CD1c-positive myeloid dendritic cell (primary cell): ENCODE data around the gene METTL13.

Source experiments
- DNase-seq: peaks from one replicate; pipeline ENCODE4 v3.0.0-alpha.2; 2016; ENCODE audit errors: extremely low spot score

METTL13 gene, protein sequence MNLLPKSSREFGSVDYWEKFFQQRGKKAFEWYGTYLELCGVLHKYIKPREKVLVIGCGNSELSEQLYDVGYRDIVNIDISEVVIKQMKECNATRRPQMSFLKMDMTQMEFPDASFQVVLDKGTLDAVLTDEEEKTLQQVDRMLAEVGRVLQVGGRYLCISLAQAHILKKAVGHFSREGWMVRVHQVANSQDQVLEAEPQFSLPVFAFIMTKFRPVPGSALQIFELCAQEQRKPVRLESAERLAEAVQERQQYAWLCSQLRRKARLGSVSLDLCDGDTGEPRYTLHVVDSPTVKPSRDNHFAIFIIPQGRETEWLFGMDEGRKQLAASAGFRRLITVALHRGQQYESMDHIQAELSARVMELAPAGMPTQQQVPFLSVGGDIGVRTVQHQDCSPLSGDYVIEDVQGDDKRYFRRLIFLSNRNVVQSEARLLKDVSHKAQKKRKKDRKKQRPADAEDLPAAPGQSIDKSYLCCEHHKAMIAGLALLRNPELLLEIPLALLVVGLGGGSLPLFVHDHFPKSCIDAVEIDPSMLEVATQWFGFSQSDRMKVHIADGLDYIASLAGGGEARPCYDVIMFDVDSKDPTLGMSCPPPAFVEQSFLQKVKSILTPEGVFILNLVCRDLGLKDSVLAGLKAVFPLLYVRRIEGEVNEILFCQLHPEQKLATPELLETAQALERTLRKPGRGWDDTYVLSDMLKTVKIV

GRCh38 chr1:171781176-171781875 lies at the start of gene METTL13:
TSS of gene METTL13 (plus strand) at chr1:171781660. CDS start at chr1:171781968, 308 bp downstream.
- peak; percentile 99 for DNase-seq

DNA sequence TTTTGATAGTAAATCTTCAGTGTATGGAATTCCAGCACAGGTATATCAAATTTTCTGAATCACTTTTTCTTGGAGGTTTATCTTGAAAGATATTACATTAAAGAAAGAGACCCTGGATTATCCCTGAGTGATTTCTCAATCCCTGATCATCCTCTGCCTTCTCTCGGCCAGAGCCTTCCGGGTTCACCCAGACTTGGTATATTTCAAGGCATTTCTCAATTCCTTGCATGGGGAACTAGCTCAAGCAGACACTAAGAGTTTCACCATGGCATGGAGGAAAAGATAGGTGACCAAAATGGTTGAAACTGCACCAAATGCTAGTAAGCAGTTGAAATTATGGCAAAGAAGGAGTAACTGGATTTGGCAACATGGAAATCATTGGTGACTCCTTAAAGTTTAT lies 45.3 kb upstream of the METTL13 start:
- peak; percentile 17 for DNase-seq

- no peak for DNase-seq
These were observed 42.5 kb upstream of the METTL13 start for GRCh38 chr1:171738911-171739310.

DNA sequence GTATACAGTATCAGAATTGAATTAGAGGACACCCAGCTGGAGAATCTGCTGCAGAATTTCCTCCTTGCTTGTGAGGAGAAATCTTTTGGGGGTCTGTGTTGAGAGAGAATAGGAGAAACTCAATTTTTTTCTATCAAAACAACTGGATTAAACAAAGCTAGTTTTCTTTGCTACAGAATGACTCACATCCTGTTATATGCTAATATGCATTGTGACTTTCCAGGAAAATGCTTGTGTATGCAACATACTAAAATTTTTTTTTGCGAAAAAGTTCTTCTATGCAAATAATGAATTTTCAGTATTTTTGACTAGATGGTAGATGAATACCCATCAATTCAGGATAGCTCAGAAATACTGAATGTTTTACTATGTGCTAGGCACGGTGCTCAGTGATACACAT lies 41.8 kb upstream of the METTL13 start:
- DNase-seq: peak; percentile 18

DNA sequence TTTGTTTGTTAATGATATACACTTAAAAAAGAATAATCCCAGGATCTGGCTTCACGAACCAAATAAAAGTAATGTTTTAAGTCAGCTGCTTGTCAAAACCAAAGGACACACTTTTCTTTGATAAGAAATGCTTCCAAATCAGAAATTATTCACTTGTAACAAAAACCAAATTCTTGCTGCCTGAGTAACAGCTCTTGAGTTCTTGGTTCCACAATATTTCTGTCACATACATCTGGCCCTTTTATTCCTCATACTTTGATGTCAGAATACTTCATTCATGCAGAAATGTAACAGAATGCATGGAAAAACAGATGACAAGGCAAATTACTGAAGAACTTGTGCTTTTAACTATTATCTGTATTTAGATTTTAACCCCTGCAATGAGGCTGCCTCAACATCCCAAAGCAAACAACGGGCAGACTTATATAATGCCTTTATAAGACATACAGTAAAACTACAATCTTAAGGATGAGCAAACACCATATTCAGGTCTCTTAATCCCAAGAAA lies 41.0 kb upstream of the METTL13 start:
- DNase-seq: no peak

DNA sequence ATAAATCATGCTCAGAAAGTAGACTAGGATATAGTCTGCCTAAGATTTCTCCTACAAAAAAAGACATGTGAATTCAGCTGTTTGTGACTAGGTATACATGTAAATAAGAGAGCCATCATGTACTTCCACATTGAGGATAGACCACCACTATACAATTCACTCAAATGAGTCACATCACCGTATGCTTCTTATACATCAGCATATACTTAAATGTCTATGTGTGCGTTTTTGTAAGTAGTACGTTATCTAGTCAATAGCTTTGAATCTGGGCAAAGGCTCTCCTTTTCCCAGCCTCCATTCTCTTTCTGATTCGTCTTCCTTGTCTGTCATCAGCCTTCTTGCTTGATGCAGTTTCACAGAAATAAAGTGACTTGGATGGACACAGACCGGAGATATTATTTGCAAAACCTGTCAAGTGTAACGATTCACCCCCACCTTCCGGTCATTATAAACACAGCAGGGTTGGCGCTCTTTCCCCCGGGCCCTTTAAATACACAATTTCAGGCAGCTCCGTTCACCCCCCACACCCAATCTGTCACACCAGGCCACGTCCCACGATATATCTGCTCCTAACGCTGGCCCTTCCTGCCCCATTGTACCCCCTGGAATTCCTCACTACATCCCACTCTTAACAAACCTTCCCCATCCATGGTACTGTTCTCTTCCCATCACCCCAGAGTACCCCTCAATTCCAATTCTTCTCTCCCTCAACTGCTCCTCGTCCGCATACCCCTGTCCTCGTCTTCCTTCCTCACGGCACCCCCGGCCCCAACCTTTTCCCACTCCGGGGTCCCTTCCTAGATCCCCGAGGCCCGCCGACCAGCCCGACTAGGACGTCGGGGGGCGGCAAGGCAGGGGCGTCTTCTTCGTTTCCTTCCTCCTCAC lies 40.2 kb upstream of the METTL13 start:
- peak; percentile 28 for DNase-seq

DNA sequence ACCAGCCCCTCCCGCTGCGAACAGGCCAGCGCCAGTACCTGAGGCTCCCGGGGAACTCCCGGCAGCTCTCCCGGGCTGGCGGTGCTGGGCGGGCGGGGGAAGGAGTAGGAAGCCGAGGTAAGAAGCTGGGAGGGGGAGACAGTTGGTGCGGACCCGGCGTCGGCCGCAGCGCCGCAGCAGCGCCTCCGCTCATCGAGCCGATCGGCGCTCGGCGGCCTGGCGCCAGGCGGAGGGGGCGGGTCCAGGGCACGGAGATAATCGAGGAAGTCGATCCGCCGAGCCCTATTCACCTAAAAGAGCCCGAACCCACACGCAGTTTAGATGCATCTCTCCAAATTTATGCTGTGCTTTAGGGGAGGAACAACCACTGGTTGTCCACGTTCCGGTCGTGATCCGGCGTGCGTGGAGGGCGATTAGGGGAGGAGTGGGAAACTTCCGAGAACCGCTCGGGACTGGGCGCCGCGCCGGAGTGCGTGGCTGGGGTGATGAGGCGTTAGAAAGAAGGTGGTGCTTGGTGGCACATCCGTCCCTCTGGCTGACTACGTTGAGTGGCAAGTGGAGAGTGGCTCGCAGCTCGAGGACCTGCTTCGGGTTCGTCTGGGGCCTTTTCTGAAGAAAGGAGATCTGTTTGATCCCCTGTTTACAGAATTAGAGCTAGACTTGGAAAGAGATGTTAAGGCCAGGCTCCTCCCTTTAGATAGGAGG lies 39.4 kb upstream of the METTL13 start, which contains the start of gene VAMP4:
Gene VAMP4 (minus strand): TSS at position 194 of the 705 bp plus-strand sequence. CDS start 3,651 bp downstream, outside the sequence.
- peak; percentile 88 for DNase-seq

GRCh38 chr1:171742577-171742922 lies 38.9 kb upstream of the METTL13 start:
- peak; percentile 26 for DNase-seq

DNA sequence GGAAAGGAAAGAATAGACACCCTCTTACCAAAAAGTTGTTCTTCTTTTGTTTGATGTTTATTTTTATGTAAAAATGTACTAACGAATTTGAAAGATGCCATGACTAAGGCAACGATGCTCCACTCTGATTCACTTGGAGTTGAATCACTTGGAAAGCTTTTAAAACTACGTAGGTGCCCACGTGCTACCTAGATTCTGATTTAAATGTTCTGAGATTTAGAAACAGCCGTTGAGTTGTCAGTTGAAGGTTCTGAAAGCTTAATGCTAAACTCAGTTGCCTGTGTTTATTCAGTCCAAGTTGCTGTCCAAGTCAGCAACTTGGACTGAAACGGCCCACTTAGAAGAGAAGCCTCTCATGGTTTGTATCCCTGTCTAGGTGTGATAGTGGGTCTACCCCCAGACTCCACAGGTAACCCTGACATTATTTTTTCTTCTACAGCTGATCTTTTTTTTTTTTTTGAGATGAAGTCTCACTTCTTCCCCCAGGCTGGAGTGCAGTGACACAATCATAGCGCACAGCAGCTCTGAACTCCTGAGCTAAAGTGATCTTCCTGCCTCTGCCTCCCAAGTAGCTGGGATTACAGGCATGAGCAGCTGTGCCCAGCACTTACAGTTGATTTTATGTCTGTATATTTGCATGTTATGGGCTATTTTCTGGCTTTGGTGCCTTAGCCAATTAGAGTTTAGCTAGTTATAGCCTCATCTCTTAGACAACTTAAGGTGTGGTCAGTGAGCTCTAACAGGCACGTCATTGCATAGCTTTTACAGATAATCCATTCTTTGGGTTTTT lies 38.2 kb upstream of the METTL13 start:
- DNase-seq: peak; percentile 16

GRCh38 chr1:171744986-171745385 lies 36.5 kb upstream of the METTL13 start:
- peak; percentile 45 for DNase-seq

DNA sequence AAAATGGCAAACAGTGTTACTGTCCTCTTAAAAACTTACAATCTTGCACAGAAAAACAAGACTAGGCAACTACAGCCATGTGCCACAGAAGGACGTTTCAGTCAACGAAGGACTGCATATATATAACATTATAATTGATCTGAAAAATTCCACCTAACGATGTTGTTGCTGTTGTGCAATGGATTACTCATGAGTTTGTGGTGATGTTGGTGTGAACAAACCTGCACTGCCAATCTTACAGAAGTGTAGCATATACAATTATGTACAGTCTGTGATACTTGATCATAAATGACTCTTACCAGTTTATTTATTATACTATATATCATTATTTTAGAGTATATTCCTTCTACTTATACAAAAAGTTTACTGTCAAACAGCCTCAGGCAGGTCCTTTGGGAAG lies 32.8 kb upstream of the METTL13 start:
- no peak for DNase-seq

- DNase-seq: no peak
These were observed 30.2 kb upstream of the METTL13 start for GRCh38 chr1:171751221-171751620.

GRCh38 chr1:171753182-171753581 lies 28.3 kb upstream of the METTL13 start:
- DNase-seq: no peak

DNA sequence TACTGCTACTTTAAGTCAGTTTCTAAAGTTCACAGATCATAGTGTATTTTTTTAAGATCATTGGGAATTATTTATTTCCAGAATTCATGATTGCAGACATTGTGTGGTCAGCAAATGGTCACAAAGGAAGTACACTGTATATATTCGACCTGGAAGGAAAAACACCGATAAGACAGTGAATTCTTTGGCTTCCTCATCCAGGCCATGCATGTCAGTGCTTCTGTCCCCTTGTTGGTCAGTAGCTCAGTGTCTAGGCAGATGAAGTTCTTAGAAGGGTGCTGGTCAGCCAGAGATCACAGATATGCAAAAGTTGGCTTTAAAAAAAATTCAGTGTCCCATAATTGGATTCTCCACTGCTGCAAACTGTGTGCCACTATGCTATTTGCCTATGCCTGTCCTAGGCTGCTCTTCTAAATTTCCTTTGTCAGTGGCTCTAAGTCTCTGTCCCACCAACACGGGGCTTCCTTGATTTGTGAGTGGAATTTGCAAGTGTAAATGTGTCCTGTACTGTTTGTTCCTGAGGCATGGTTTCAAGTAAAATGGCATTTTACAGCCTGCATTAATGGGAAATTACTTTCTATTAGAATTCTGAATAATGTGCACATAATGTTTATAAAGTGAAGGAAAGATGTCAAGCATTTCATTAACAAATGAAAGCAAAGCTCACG lies 27.6 kb upstream of the METTL13 start:
- no peak for DNase-seq

- no peak for DNase-seq
These were observed 27.1 kb upstream of the METTL13 start for GRCh38 chr1:171754353-171754705.

DNA sequence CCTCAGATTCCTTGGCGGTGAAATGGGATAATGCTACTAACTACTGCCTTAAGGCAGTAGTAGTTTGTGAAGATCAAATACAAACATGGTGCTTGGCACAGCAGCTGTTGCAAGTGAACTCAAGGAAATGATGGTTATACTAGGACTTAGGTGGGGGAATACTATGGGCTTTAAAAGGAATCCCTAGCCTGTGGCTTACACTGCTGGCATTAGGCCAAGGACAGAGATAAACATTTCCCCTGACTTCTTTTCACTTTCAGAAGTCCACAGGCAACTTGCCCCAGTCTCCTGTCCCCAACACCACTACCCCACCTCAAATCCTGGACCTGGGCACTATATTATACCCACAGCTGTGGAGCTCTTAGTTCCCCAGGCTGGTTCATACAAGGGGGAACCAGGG lies 26.5 kb upstream of the METTL13 start:
- DNase-seq: no peak

GRCh38 chr1:171756856-171757255 lies 24.6 kb upstream of the METTL13 start:
- DNase-seq: no peak

GRCh38 chr1:171758011-171758410 lies 23.4 kb upstream of the METTL13 start:
- DNase-seq: no peak

DNA sequence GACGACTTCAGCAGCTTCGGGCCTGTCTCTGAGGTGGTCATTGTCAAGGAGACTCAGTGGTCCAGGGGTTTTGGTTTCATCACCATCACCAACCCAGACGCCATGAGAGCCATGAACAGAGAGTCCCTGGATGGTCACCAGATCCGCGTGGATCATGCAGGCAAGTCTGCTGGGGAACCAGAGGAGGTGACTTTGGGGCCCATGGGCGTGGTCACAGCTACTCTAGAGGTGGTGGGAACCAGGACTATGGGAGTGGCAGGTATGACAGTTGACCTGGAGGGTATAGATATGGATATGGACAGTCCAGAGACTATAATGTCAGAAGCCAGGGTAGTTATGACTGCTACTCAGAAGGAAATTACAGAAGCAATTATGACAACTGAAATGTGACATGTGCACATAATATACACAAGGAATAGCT lies 19.3 kb upstream of the METTL13 start:
- DNase-seq: no peak
